Measurements from ENCODE around the gene AAGAB. TPM values are rescaled to one million over a fixed set of nuclear protein-coding genes. Genes with fewer than 3 reads are reported as not detected.
"Not testable (repeated sequence)": the region's sequence is repeated elsewhere in the genome, so short reads cannot be mapped to it uniquely, and the experiment has no call there.

Gene AAGAB
- total RNA-seq, 1 donor from 2014 or later, result 35.8 TPM

- Mint-ChIP-seq H3K27me3 (ENCODE audit: low read depth) (no peaks in the 10 kb centered on the region), H3K36me3 (ENCODE audit: low read depth) (peaks cover 36% of the 10 kb centered on the region), H3K4me3 (ENCODE audit: low read depth) (no peak overlapping the region), H3K27ac (no peak overlapping the region), H3K4me1 (ENCODE audit: low read depth) (peaks cover 22% of the 10 kb centered on the region), H3K9me3 (peaks cover 7% of the 10 kb centered on the region)
- intact Hi-C loops (cut with micrococcal nuclease), result loop anchor here (5.0 kb wide), 1 partner anchor 88 kb away; no protein-coding TSS in a partner anchor
- DNase-seq (ENCODE audit: low spot score), result no peak
These were observed 100.2 kb downstream of the AAGAB start for GRCh38 chr15:67154249-67154648.

GRCh38 chr15:67153044-67153443 is 101.4 kb downstream of the AAGAB start:
- Mint-ChIP-seq H3K4me1 (ENCODE audit: low read depth) (peaks cover 34% of the 10 kb centered on the region), H3K36me3 (ENCODE audit: low read depth) (peaks cover 40% of the 10 kb centered on the region)
- not testable (repeated sequence) for H3K27me3 Mint-ChIP-seq (ENCODE audit: low read depth); DNase-seq (ENCODE audit: low spot score); H3K27ac Mint-ChIP-seq; H3K9me3 Mint-ChIP-seq; H3K4me3 Mint-ChIP-seq (ENCODE audit: low read depth)
- intact Hi-C loops (cut with micrococcal nuclease), result loop anchor here (5.0 kb wide), 1 partner anchor 89 kb away; no protein-coding TSS in a partner anchor

GRCh38 chr15:67152429-67152828 is 102.0 kb downstream of the AAGAB start:
- intact Hi-C loops (cut with micrococcal nuclease), result loop anchor here (5.0 kb wide), 1 partner anchor 90 kb away; no protein-coding TSS in a partner anchor

More at GRCh38 chr15:67152429-67152828, 102.0 kb downstream of the AAGAB start:
- no peak for DNase-seq (ENCODE audit: low spot score)
- Mint-ChIP-seq H3K9me3 (peaks cover 7% of the 10 kb centered on the region), H3K27ac (no peak overlapping the region), H3K4me3 (ENCODE audit: low read depth) (no peak overlapping the region), H3K4me1 (ENCODE audit: low read depth) (peaks cover 40% of the 10 kb centered on the region), H3K27me3 (ENCODE audit: low read depth) (no peaks in the 10 kb centered on the region), H3K36me3 (ENCODE audit: low read depth) (peaks cover 38% of the 10 kb centered on the region)

Other genes with a start within 250 kb of the AAGAB start
- gene SMAD3, start 189.1 kb downstream of the AAGAB start, total RNA-seq, result 25.2 and 28.1 TPM in 2 replicates
- gene IQCH, start 125 bp upstream of the AAGAB start, total RNA-seq, result 0.68 and 1.7 TPM in 2 replicates